LNCAP (cell line): Measurements from ENCODE around the gene ZNF630.

Experiments
- CTCF ChIP-seq: fragments of 450-650 bp; IDR thresholded peaks from 2 replicates; pipeline ENCODE4 v1.5.1; 2017; ENCODE audit warnings: mild to moderate bottlenecking

Gene ZNF630

GRCh38 chrX:48083212-48083611 is 11.8 kb upstream of the ZNF630 start:
- peak; percentile 54 for TF ChIP-seq CTCF

GRCh38 chrX:48076343-48076742 is 4.9 kb upstream of the ZNF630 start:
- no peak for TF ChIP-seq CTCF

- no peak for TF ChIP-seq CTCF
Measured at GRCh38 chrX:48071986-48072605, 656 bp upstream of the ZNF630 start.

- no peak for TF ChIP-seq CTCF
Measured at GRCh38 chrX:48068096-48068887, 3.1 kb downstream of the ZNF630 start.

DNA sequence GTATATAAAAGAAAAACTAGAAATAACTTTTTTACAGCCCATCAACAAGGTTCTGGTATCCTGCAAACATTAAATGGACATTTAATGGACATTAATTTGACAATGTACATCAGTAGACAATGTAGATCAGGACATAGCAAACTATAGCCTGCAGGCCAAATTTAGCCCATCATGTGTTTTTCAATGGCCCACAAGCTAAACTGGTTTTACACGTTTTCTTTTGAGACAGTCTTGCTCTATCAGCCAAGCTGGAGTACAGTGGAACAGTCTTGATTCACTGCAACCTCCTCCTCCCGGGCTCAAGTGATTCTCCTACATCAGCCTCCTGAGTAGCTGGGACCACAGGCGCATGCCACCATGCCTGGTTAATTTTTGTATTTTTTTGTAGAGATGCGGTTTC is 7.2 kb downstream of the ZNF630 start:
- TF ChIP-seq CTCF: no peak

DNA sequence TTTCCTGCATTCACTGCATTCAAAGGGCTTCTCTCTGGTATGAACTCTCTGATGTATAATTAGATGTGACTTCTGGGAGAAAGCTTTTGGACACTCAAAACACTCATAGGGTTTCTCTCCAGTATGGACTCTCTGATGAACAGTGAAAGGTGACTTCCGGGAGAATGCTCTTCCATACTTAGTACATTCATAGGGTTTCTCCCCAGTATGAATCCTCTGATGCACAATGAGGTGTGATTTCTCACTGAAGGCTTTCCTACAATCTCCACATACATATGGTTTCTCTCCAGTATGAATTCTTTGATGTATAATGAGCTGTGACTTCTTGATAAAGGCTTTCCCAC is 12.2 kb downstream of the ZNF630 start:
- TF ChIP-seq CTCF: no peak

- TF ChIP-seq CTCF: no peak
Measured at GRCh38 chrX:48058621-48059295, 12.7 kb downstream of the ZNF630 start.
